ENCODE data around the gene RALGDS.

- TF ChIP-seq CTCF (conservative IDR thresholded peaks at IDR 0.05; ENCODE audit: low read depth, low read length) (no peak), EZH2 (IDR thresholded peaks at IDR 0.05; ENCODE audit: borderline replicate concordance, low read depth, low read length, poor library complexity, severe bottlenecking) (no peak)
Observed at GRCh38 chr9:133057006-133057405, 64.0 kb downstream of the RALGDS start.

Measured in A673 (cell line).